Heart right ventricle (tissue), 16 donors: ENCODE data around the gene PHF1. TPM values are rescaled to one million over a fixed set of nuclear protein-coding genes. Genes with fewer than 3 reads are reported as not detected.

Experiments used
- ATAC-seq, 8 donors: fragments of 200-7000 bp; cut with Tn5 transposase; one replicate each; pipeline ENCODE4 v1.9.1; 2020; ENCODE audit warnings: mild to moderate bottlenecking in 8 of 8, moderate library complexity in 8 of 8, moderate number of reproducible peaks in 1 of 8
- DNase-seq, 2 donors: peaks; one replicate each; pipeline ENCODE4 v3.0.0-alpha.2; 2020
- H3K27ac ChIP-seq, 10 donors: fragments of 200-600 bp; sonication (generic) in 2 of 10; one replicate each; pipeline versions ENCODE4 v1.5.0 to v1.8.0; 2020 to 2022; ENCODE audit warnings: mild to moderate bottlenecking in 3 of 10
- H3K27me3 ChIP-seq, 7 donors: fragments of 200-600 bp; one replicate each; pipeline ENCODE4 v1.8.0; 2021 to 2022; ENCODE audit warnings: mild to moderate bottlenecking in 2 of 7
- H3K36me3 ChIP-seq, 9 donors: fragments of 200-600 bp; sonication (generic) in 1 of 9; one replicate each; pipeline versions ENCODE4 v1.5.0 to v1.8.0; 2020 to 2022; ENCODE audit warnings: mild to moderate bottlenecking in 2 of 9
- H3K4me1 ChIP-seq, 9 donors: fragments of 200-600 bp; sonication (generic) in 1 of 9; one replicate each; pipeline versions ENCODE4 v1.5.0 to v1.8.0; 2020 to 2022; ENCODE audit warnings: mild to moderate bottlenecking in 4 of 9
- H3K4me3 ChIP-seq, 10 donors: fragments of 200-600 bp; sonication (generic) in 2 of 10; one replicate each; pipeline versions ENCODE4 v1.5.0 to v1.8.0; 2020 to 2022; ENCODE audit warnings: mild to moderate bottlenecking in 7 of 10, moderate library complexity in 2 of 10
- H3K9me3 ChIP-seq, 11 donors: fragments of 200-600 bp in 10 of 11; sonication (generic) in 2 of 11; one replicate each; pipeline versions ENCODE4 v1.5.0 to v1.8.0; 2013 to 2022; ENCODE audit warnings: mild to moderate bottlenecking in 2 of 11, control low read depth in 1 of 11, moderate library complexity in 1 of 11
- WGBS, 2 donors: extraction: QIAGEN DNeasy Blood & Tissue Kit; methylation state at CpG; one replicate each; pipeline ENCODE4 v1.1.7; 2013; ENCODE audit warnings: inconsistent platforms in 1 of 2; 5-methylcytosine and 5-hydroxymethylcytosine counted together
- intact Hi-C, 10 donors: fragments of 100-400 bp; cut with DNase I; formaldehyde crosslinking; loops; one replicate each; pipeline versions ENCODE4 v1.11.1 to v1.14.2; 2022
- polyA plus RNA-seq, 2 donors: library from polyadenylated mRNA; stranded (reverse); fragments of 200-250 nt; gene quantifications; one replicate each; pipeline ENCODE4 v1.2.3, GENCODE V29; 2013
- total RNA-seq, 10 donors: library from RNA; stranded (reverse); fragmentation: NEBNext Ultra II Directional in 3 of 10; extraction: Animal tissue kit (Norgen Biotek cat#: 25700) in 3 of 10; gene quantifications; one replicate each; pipeline versions ENCODE4 v1.2.1 to v1.2.4, GENCODE V29; 2021 to 2023
- TF ChIP-seq, protein P1 (sequence below), 9 donors: fragments of 200-600 bp; sonication (generic) in 2 of 9; IDR thresholded peaks; one replicate each; pipeline versions ENCODE4 v1.5.0 to v1.8.0; 2021 to 2022; ENCODE audit warnings: antibody characterized with exemption in 9 of 9, mild to moderate bottlenecking in 5 of 9, moderate library complexity in 1 of 9
- donor health status: Arrhythmogenic right ventricular cardiomyopathy.
- donor health status: ischemic (EF 13 %, LVEDD 7.1; RV severe dilation, severe dysfunction).
- donor health status: healthy with polysubstance abuse.
- donor health status: DM: no; HTN: yes; CAD: no.
- donor health status: DM: no; HTN: no; CAD: no.
- donor health status: ischemic (EF 25% LVEDD 6.9; RV normal size, moderate dysfunction).
- donor health status: ischemic (EF 25% LVEDD 5.7; RV mildly dilated, moderate dysfunction).
- donor health status: healthy.
- donor health status: DM: yes; HTN: yes; CAD: no.
- donor health status: Ischemic cardiomyopathy.
- donor health status: ischemic (EF 35%, LVEDD 5.7; RV mildly dilated, moderate dysfunction).
- donor health status: nonischemic (EF 11% LVEDD 7.7; RV severe dilation, severe dysfunction).
- donor health status: DM: yes; HTN: yes; CAD: no.
- donor health status: PGD.
- donor health status: ischemic (EF 29% LVEDD 5.4; RV normal size, mild dysfunction).
- donor health status: nonischemic (EF 23%, LVEDD 6.1; RV moderate dilation, normal function).

Gene PHF1
- total and polyA plus RNA-seq, 12 donors = 36.2 to 125 (median 51.0) TPM

DNA sequence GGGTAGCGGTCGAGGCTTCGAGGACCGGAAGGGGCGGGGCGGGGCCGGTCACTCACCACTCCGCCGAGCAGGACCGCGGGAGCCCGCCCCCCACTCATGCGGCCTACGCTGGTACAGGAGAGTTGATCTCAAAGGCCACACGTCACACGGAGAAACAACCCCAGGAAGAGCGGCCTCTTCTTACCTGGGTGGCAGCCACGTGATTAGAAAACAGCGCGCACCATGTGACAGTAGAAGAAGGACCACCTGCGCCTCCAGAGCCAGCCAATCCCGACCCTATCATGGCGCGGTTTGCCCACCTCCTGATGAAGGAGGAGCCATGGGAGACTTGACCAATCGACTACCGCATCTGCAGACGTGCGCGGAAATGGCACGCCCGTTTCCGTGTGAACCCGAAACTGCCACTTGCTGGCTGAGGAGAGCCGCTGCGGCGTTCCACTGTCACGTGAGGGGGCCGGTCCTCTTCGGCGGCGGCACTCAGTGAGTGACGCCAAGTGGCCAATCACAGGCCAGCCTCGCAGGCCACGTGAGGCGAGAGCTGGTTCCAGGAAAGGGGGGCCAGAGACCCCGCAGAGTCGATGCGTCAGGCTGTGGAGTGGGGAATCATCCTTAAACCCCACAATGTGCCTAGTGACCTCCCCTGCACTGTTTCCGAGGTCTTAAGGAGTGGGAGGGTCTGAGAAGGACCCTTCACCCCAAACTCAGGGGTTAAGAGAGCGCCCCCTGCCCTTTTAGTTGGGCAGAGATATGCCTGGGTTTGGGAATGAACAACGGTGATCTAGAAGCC, 7.3 kb downstream of the PHF1 start, which contains the start of gene CUTA:
Gene CUTA (minus strand): TSS at position 205 of the 787 bp plus-strand sequence. CDS start 107 bp downstream, at position 98.
- TF ChIP-seq, protein P1, sequence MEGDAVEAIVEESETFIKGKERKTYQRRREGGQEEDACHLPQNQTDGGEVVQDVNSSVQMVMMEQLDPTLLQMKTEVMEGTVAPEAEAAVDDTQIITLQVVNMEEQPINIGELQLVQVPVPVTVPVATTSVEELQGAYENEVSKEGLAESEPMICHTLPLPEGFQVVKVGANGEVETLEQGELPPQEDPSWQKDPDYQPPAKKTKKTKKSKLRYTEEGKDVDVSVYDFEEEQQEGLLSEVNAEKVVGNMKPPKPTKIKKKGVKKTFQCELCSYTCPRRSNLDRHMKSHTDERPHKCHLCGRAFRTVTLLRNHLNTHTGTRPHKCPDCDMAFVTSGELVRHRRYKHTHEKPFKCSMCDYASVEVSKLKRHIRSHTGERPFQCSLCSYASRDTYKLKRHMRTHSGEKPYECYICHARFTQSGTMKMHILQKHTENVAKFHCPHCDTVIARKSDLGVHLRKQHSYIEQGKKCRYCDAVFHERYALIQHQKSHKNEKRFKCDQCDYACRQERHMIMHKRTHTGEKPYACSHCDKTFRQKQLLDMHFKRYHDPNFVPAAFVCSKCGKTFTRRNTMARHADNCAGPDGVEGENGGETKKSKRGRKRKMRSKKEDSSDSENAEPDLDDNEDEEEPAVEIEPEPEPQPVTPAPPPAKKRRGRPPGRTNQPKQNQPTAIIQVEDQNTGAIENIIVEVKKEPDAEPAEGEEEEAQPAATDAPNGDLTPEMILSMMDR (IDR thresholded peaks at IDR 0.05) = peak in 8 of 9 donors; percentile 29 to 69 (median 46)
- Histone ChIP-seq H3K27me3 (no peaks in the 10 kb centered on the region), H3K9me3 (no peaks in the 10 kb centered on the region), H3K4me1 (peaks cover 16 to 48% (median 41%) of the 10 kb centered on the region in 9 donors), H3K4me3 (peak within 1 kb of the TSS; percentile 40 to 80 (median 70)), H3K36me3 (peaks cover 0 to 40% (median 18%) of the 10 kb centered on the region in 9 donors), H3K27ac (peak within 1 kb of the TSS; percentile 59 to 94 (median 90))
- intact Hi-C loops = loop anchor here in 3 of 10 donors (1.0 to 10.0 kb wide), 3 partner anchors 8 to 1753 kb away; partner anchors contain the start of genes TAPBP (in 2 of the 3), ZBTB22 (in 2 of the 3), C6orf47 (in 1 of the 3) and CSNK2B (in 1 of the 3)
- WGBS, 2 donors = 0% methylated on average over 51 of the region's 51 CpGs
- DNase-seq (peak; percentile 99), ATAC-seq (peak; percentile 94 to 98 (median 96))

- Histone ChIP-seq H3K27me3 (no peaks in the 10 kb centered on the region), H3K36me3 (peaks cover 0 to 33% (median 12%) of the 10 kb centered on the region in 9 donors), H3K4me1 (peaks cover 16 to 46% (median 38%) of the 10 kb centered on the region in 9 donors), H3K27ac (peak overlapping the region; percentile 55 to 94 (median 90)), H3K9me3 (no peaks in the 10 kb centered on the region), H3K4me3 (peak overlapping the region; percentile 4 to 80 (median 68))
- no peak for DNase-seq
- WGBS, 2 donors = 34 to 38% methylated on average over 8 of the region's 8 CpGs
- no peak for ATAC-seq
- intact Hi-C loops = loop anchor here in 3 of 10 donors (1.0 to 10.0 kb wide), 3 partner anchors 8 to 1754 kb away; partner anchors contain the start of genes TAPBP (in 2 of the 3), ZBTB22 (in 2 of the 3), C6orf47 (in 1 of the 3) and CSNK2B (in 1 of the 3)
- TF ChIP-seq, protein P1 (IDR thresholded peaks at IDR 0.05) = peak in 2 of 9 donors; percentile 1 to 3
These were observed 8.0 kb downstream of the PHF1 start for GRCh38 chr6:33418690-33419291.

DNA sequence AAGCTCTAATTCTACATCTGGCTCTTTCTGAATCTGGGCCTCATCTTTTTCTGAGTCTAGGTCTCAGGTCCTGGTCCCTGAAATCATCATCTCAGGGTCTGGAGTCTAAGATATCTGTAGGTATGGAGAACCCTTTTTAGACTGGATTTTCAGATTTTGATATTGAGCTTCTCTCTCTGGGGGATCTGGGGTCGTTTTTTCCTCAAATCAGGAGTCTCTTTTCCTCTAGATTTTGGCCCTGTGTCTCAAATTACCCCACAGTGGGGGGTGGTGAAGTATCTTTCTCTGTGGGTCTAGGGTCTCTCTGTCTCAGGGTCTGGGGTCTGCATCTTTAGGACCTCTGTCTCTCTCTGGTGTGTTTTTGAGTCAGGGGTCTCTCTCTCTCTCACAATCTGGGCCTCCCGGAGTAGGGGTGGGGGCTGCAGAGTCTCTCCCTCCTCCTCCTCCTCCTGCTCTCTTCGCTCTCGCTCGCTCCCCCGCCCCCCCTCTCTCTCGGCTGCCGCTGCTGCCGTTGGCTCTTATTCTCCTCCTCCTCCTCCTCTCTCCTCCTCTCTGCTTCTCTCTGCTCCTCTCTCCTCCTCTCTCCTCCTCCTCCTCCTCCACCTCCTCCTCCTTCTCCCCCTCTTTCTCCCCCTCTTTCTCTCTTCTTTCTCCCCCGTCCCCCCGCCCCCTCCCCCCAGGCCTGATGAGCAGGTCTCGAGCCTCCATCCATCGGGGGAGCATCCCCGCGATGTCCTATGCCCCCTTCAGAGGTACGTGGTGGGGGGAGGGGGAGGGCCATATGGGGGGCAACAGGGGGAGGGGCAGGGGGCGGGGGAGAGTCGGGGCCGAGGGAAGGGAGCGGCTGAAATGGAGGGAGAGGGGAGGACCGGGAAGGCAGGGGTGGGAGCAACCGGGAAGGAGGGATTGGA, 9.0 kb downstream of the PHF1 start, which contains the start of gene SYNGAP1:
Gene SYNGAP1 (plus strand): TSS at position 486 of the 911 bp plus-strand sequence. CDS start 200 bp downstream, at position 686.
- H3K27ac ChIP-seq = peak within 1 kb of the TSS in 9 of 10 donors; percentile 83 to 94 (median 91)
- H3K4me3 ChIP-seq = peak within 1 kb of the TSS in 7 of 10 donors; percentile 12 to 78 (median 33)
- intact Hi-C loops = loop anchor here in 4 of 10 donors (10.0 kb wide), 3 partner anchors 105 to 1755 kb away; partner anchors contain the start of genes TAPBP (in 2 of the 4), ZBTB22 (in 2 of the 4), C6orf47 (in 1 of the 4) and CSNK2B (in 1 of the 4)
- TF ChIP-seq, protein P1 (IDR thresholded peaks at IDR 0.05) = no peak
- no peaks in the 10 kb centered on the region for H3K27me3 ChIP-seq
- H3K36me3 ChIP-seq = peaks cover 0 to 22% (median 2%) of the 10 kb centered on the region in 9 donors
- DNase-seq (peak; percentile 68 to 70), ATAC-seq (no peak)
- H3K9me3 ChIP-seq = no peaks in the 10 kb centered on the region
- H3K4me1 ChIP-seq = peaks cover 21 to 53% (median 44%) of the 10 kb centered on the region in 9 donors
- WGBS, 2 donors = 4 to 7% methylated on average over 20 to 22 of the region's 22 CpGs
